Prostate gland (tissue), 2 donors: Measurements from ENCODE around the gene SLC25A24. TPM values are rescaled to one million over a fixed set of nuclear protein-coding genes. Genes with fewer than 3 reads are reported as not detected.

Experiments used
- DNase-seq: peaks from one replicate; pipeline ENCODE4 v3.0.0-alpha.2; 2019; ENCODE audit warnings: low spot score
- H3K27ac ChIP-seq, 2 donors: fragments of 200-600 bp; sonication (generic); 2 replicates each; pipeline ENCODE4 v1.5.1; 2017 to 2019
- H3K27me3 ChIP-seq: fragments of 200-600 bp; sonication (generic); replicated peaks from 2 replicates; pipeline ENCODE4 v1.5.1; 2019; ENCODE audit not compliant: insufficient read depth
- H3K36me3 ChIP-seq, 2 donors: fragments of 200-600 bp; sonication (generic); 1 replicate in 1 of 2; 2 replicates in 1 of 2; pipeline versions ENCODE4 v1.5.1 to v1.8.1; 2017 to 2019
- H3K4me1 ChIP-seq: fragments of 200-600 bp; sonication (generic); replicated peaks from 2 replicates; pipeline ENCODE4 v1.5.1; 2019
- H3K4me3 ChIP-seq, 2 donors: fragments of 200-600 bp; sonication (generic); 2 replicates each; pipeline ENCODE4 v1.5.1; 2017 to 2019
- H3K9me3 ChIP-seq: fragments of 200-600 bp; sonication (generic); 2 replicates; pipeline ENCODE4 v1.5.1; 2017
- CTCF ChIP-seq, 4 experiments: fragments of 200-600 bp in 2 of 4; fragments of 450-650 bp in 2 of 4; sonication (generic) in 2 of 4; IDR thresholded peaks; 1 replicate in 3 of 4; 2 replicates in 1 of 4; pipeline ENCODE4 v1.5.1; 2016 to 2019; ENCODE audit warnings: antibody characterized with exemption in 4 of 4, mild to moderate bottlenecking in 2 of 4, moderate library complexity in 2 of 4
- POLR2A ChIP-seq: fragments of 450-650 bp; IDR thresholded peaks from one replicate; pipeline ENCODE4 v1.6.1; 2016; ENCODE audit warnings: antibody characterized with exemption, mild to moderate bottlenecking
- POLR2AphosphoS5 ChIP-seq: sonication (generic); formaldehyde crosslinking; IDR thresholded peaks from one replicate; pipeline ENCODE4 v1.6.1; 2017; ENCODE audit warnings: antibody characterized with exemption
- WGBS: methylation state at CpG from one replicate; pipeline ENCODE4 v1.1.5; 2018; 5-methylcytosine and 5-hydroxymethylcytosine counted together
- intact Hi-C: fragments of 100-400 bp; cut with DNase I; formaldehyde crosslinking; loops from one replicate; pipeline ENCODE4 v1.14.2; 2022
- total RNA-seq, 2 donors: library from RNA; depleted of rRNA; stranded (reverse); fragments of >200 nt; gene quantifications; one replicate each; pipeline ENCODE4 v1.1.0, GENCODE V29; 2016

The SLC25A24 gene
- total RNA-seq, 2 donors from 2014 or later = 14.9 to 17.6 TPM

DNA sequence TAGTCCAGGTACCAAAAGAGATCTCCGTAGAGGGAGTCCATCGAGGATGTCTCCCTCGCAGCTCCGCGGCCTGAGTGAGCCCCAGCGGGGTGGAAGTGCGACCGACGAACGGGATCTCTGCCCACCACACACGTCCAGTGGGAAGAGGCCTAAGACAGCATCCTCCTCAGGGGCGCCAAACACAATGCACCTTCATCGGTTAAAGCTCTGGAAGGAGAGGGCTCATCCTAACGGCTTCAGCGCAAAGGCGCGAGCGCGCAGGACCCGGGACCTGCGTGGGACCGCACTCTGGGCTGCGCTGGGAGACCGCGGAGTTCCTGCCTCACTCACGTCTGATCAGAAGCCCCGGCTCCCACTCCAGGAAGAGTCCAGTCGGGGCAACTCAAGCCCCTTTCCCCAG lies 7.6 kb downstream of the SLC25A24 start:
- H3K4me3 ChIP-seq = no peak overlapping the region
- H3K27ac ChIP-seq = no peak overlapping the region
- no peak for DNase-seq
- intact Hi-C loops = no loop called here
- WGBS = 98% methylated on average over 28 of the region's 28 CpGs
- no peaks in the 10 kb centered on the region for H3K9me3 ChIP-seq
- H3K27me3 ChIP-seq = no peaks in the 10 kb centered on the region
- no peaks in the 10 kb centered on the region for H3K4me1 ChIP-seq
- no peak for TF ChIP-seq POLR2A
- no peak for TF ChIP-seq POLR2AphosphoS5
- TF ChIP-seq CTCF (IDR thresholded peaks at IDR 0.05) = no peak
- no peaks in the 10 kb centered on the region for H3K36me3 ChIP-seq

- Histone ChIP-seq H3K27ac (no peak overlapping the region), H3K36me3 (no peaks in the 10 kb centered on the region), H3K27me3 (no peaks in the 10 kb centered on the region), H3K4me3 (no peak overlapping the region), H3K9me3 (no peaks in the 10 kb centered on the region), H3K4me1 (no peaks in the 10 kb centered on the region)
- TF ChIP-seq CTCF (IDR thresholded peaks at IDR 0.05) = no peak
- intact Hi-C loops = no loop called here
- no peak for DNase-seq
- 47% methylated on average over 5 of the region's 5 CpGs for WGBS
Measured at GRCh38 chr1:108190686-108191416, 9.3 kb downstream of the SLC25A24 start.

GRCh38 chr1:108190001-108190634 lies 10.0 kb downstream of the SLC25A24 start:
- Histone ChIP-seq H3K4me1 (no peaks in the 10 kb centered on the region), H3K27ac (no peak overlapping the region), H3K4me3 (no peak overlapping the region), H3K27me3 (no peaks in the 10 kb centered on the region), H3K9me3 (no peaks in the 10 kb centered on the region), H3K36me3 (no peaks in the 10 kb centered on the region)
- intact Hi-C loops = no loop called here
- WGBS = 81% methylated on average over 7 of the region's 7 CpGs
- TF ChIP-seq POLR2AphosphoS5 = no peak
- TF ChIP-seq CTCF (IDR thresholded peaks at IDR 0.05) = no peak
- no peak for TF ChIP-seq POLR2A
- no peak for DNase-seq

DNA sequence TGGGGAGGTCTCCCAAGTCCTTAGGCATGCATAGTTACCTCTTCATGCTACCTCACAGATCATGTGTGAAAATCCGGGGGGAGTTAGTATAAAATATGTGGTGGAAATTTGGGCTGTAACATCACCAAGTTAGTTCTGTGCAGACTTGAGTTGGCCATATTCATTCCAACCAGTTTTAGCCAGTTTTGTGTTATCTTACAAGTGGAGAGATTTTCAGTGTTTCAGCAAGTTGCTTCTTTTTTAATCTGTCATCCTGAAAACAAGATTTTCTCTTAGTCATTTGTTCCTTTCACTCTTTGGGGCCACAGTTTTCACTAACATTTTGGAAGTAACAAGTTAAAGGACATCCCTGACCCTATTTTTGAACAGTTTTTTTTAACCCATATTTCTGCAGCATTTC lies 11.3 kb downstream of the SLC25A24 start:
- WGBS = 100% methylated on average over 1 of the region's 1 CpG
- TF ChIP-seq CTCF (IDR thresholded peaks at IDR 0.05) = no peak
- no peak for TF ChIP-seq POLR2A
- TF ChIP-seq POLR2AphosphoS5 = no peak
- no peaks in the 10 kb centered on the region for H3K9me3 ChIP-seq

More for the DNA sequence above, 11.3 kb downstream of the SLC25A24 start:
- Histone ChIP-seq H3K27ac (no peak overlapping the region), H3K4me3 (no peak overlapping the region), H3K27me3 (no peaks in the 10 kb centered on the region), H3K36me3 (no peaks in the 10 kb centered on the region), H3K4me1 (no peaks in the 10 kb centered on the region)
- DNase-seq = no peak
- intact Hi-C loops = no loop called here
